SIG-M5 (cell line): ENCODE data around the gene SALL4.

Experiments used
- DNase-seq: peaks from one replicate; lab custom pipeline; 2025; lab: John Stamatoyannopoulos, UW

SALL4 gene

DNA sequence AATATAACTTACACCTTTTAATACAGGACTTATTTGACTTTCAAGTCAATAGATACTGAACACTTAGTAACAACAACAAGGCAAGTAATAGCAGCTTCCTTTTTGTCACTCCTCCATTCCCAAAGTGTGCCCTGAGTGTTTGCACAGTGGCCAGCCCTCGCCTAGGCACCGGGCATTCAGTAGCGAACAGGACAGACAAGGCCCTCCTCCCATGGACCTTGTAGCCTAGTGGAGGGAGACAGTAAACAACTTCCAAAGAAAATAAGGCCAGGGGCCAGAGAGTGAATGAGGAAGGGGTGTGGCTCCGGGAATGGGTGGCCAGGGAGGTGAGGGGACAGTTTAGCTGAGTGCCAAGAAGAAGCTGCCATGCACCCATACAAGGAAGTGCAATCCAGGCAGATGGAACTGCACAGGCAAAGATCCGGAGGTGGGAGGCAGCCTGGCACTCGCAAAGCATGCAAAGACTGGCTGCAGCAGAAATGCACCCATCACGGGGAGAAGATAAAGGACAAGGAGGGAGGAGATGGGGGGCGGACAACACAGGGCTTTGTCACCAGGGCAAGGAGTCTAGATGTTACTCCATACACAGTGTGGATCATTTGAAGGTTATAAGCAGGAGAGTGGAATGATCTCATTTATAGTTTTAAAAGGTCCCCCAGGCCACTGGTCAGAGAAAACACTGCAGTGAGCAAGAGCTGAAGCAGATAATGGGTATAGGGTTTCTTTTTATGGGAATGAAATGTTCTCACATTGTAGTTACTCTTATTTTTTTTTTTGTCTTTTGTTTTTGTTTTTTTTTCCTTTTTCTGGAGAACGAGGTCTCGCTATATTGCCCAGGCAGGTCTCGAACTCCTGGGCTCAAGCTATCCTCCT is 66.4 kb downstream of the SALL4 start:
- DNase-seq, result no peak

DNA sequence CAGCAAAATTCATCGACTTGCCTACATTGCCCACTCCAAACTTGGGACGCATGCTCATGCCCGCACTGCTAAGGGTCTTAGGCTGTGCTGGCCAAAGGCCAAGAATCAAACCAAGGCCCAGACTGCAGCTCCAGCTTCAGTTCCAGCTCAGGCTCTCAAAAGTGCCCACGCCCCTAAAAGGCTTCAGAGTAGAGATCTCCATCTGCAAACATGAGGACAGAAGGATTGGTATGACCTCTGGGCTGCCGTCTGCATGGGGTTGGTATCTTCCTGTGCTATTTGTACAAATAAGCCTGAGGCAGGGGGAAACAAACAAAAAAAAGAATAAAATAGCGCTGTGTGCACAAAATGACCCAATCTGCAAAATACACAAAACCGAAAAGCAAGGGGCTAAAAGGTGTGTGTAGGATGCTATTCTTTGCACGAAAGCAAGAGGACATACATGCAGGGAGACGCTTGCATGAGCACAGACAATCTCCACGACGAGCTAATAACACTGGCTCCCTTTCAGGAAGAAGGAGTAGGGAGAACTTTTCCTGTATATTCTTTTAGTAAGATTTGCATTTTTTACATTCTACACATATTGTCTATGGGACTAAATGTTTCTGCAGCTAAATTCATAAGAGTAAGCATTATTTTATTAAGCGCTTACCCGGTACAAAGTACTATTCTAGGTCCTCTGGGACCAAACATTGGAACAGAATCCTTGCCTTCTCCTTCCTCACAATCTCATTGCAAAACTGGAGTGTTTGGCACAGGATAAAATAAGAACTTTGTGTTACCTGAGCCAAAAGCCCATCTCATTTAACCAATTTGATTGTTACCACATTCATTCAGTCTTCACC is 67.2 kb downstream of the SALL4 start:
- DNase-seq, result no peak

DNA sequence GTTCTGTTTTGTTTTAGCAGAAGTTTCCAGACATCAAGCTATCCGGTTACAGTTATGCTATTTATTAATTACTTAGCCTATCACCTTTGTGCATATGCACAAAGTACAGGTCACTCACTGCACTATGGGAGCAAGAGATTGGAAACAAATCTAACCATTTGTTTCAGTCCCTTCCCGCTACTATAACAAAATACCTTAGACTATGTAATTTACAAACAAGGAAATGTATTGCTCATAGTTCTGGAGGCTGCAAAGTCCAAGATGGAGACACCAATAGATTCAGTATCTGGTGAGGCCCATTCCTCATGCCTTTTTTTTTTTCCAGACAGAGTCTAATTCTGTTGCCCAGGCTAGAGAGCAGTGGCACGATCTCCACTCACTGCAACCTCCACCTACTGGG is 69.3 kb downstream of the SALL4 start:
- DNase-seq, result no peak
